Measurements from ENCODE around the gene ATP8B4. TPM values are rescaled to one million over a fixed set of nuclear protein-coding genes. Genes with fewer than 3 reads are reported as not detected.

The ATP8B4 gene
- total RNA-seq, 2 donors from 2014 or later = 8.3 to 55.7 TPM

DNA sequence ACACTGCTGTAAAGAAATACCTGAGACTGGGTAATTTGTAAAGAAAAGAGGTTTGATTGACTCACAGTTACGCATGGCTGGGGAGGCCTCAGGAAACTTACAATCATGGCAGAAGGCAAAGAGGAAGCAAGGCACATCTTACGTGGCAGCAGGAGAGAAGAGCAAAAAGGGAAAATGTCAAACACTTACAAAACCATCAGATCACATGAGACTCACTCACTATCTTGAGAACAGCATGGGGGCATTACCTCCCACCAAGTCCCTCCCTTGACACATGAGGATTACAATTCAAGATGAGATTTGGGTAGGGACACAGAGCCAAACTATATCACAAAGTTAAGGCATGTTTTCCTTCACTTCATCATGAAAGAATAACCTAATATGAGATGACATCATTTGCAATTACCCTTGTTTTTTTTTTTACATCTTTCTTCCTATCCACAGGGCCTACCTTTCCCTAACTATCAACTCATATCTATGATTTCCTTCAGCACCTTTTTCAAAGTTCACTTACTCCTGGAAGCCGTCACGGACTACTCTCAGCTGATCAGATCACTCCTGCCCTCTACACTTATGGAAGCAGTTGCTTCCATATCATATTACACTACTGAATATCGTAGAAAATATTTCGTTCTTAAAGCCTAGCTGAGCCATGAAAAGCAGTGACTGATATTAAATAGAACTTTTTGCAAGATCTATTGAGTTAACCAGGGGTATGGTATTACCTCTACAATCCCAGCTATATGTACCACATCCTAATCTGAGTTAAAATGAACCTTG is 25.5 kb upstream of the ATP8B4 start:
- 65% methylated on average over 6 of the region's 6 CpGs for WGBS
- intact Hi-C loops (cut with DNase I) = loop anchor here (5.0 to 10.0 kb wide), 4 partner anchors 730 to 1282 kb away; no protein-coding TSS in a partner anchor
- no peaks in the 10 kb centered on the region for H3K27me3 ChIP-seq (replicated peaks; ENCODE audit: insufficient read depth)
- TF ChIP-seq POLR2AphosphoS5 (IDR thresholded peaks at IDR 0.05) (no peak), POLR2A (IDR thresholded peaks at IDR 0.05) (no peak)
- TF ChIP-seq, protein P1, sequence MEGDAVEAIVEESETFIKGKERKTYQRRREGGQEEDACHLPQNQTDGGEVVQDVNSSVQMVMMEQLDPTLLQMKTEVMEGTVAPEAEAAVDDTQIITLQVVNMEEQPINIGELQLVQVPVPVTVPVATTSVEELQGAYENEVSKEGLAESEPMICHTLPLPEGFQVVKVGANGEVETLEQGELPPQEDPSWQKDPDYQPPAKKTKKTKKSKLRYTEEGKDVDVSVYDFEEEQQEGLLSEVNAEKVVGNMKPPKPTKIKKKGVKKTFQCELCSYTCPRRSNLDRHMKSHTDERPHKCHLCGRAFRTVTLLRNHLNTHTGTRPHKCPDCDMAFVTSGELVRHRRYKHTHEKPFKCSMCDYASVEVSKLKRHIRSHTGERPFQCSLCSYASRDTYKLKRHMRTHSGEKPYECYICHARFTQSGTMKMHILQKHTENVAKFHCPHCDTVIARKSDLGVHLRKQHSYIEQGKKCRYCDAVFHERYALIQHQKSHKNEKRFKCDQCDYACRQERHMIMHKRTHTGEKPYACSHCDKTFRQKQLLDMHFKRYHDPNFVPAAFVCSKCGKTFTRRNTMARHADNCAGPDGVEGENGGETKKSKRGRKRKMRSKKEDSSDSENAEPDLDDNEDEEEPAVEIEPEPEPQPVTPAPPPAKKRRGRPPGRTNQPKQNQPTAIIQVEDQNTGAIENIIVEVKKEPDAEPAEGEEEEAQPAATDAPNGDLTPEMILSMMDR (IDR thresholded peaks at IDR 0.05) = no peak
- no peaks in the 10 kb centered on the region for H3K4me1 ChIP-seq (replicated peaks)
- no peaks in the 10 kb centered on the region for H3K9me3 ChIP-seq
- no peak overlapping the region for H3K27ac ChIP-seq
- no peaks in the 10 kb centered on the region for H3K36me3 ChIP-seq
- H3K4me3 ChIP-seq = no peak overlapping the region
- DNase-seq (ENCODE audit: low spot score) = no peak

DNA sequence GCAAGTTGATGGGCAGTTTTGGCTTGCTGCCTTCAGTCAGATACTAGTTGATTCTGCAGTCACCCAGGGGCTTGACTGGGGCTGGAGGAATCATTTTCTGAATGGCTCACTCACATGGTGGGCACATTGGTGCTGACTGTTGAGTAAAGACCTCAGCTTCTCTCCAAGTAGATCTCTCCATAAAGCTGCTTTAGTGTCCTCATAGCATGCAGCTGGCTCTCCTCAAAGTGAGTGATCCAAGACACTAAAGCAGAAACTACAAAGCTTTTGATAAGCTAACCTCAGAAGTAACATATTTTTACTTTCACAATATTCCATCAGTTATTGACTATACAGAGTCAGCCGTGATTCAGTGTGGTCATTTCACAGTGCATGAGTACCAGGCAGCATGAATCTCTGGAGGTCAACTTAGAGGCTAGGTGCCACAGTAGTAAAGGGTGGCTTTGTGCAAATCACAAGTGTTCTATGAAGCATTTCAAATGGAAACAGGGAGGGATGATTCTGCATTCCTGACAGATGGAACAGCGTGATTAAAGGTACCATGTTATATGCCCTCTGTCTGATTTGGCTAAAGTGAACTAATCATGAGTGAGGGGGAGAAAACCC is 24.3 kb upstream of the ATP8B4 start:
- H3K27ac ChIP-seq = no peak overlapping the region
- no peak overlapping the region for H3K4me3 ChIP-seq
- no peaks in the 10 kb centered on the region for H3K4me1 ChIP-seq (replicated peaks)
- intact Hi-C loops (cut with DNase I) = loop anchor here (10.0 kb wide), 2 partner anchors 729 to 999 kb away; no protein-coding TSS in a partner anchor
- no peak for DNase-seq (ENCODE audit: low spot score)
- H3K9me3 ChIP-seq = no peaks in the 10 kb centered on the region
- H3K27me3 ChIP-seq (replicated peaks; ENCODE audit: insufficient read depth) = no peaks in the 10 kb centered on the region
- no peaks in the 10 kb centered on the region for H3K36me3 ChIP-seq
- 94% methylated on average over 2 of the region's 2 CpGs for WGBS
- no peak for TF ChIP-seq POLR2A (IDR thresholded peaks at IDR 0.05)
- TF ChIP-seq, protein P1 (IDR thresholded peaks at IDR 0.05) = no peak
- TF ChIP-seq POLR2AphosphoS5 (IDR thresholded peaks at IDR 0.05) = no peak

GRCh38 chr15:50141856-50142255 is 22.8 kb upstream of the ATP8B4 start:
- TF ChIP-seq, protein P1 (IDR thresholded peaks at IDR 0.05) = no peak
- no peak for TF ChIP-seq POLR2A (IDR thresholded peaks at IDR 0.05)
- no peak for TF ChIP-seq POLR2AphosphoS5 (IDR thresholded peaks at IDR 0.05)
- intact Hi-C loops (cut with DNase I) = loop anchor here (10.0 kb wide), 2 partner anchors 727 to 997 kb away; no protein-coding TSS in a partner anchor
- Histone ChIP-seq H3K27ac (no peak overlapping the region), H3K9me3 (no peaks in the 10 kb centered on the region), H3K4me1 (replicated peaks) (no peaks in the 10 kb centered on the region), H3K27me3 (replicated peaks; ENCODE audit: insufficient read depth) (no peaks in the 10 kb centered on the region), H3K4me3 (no peak overlapping the region), H3K36me3 (no peaks in the 10 kb centered on the region)
- DNase-seq (ENCODE audit: low spot score) = no peak
- WGBS = 87% methylated on average over 5 of the region's 5 CpGs

GRCh38 chr15:50140983-50141382 is 21.9 kb upstream of the ATP8B4 start:
- Histone ChIP-seq H3K36me3 (no peaks in the 10 kb centered on the region), H3K4me1 (replicated peaks) (no peaks in the 10 kb centered on the region), H3K4me3 (no peak overlapping the region), H3K27me3 (replicated peaks; ENCODE audit: insufficient read depth) (no peaks in the 10 kb centered on the region), H3K27ac (no peak overlapping the region), H3K9me3 (no peaks in the 10 kb centered on the region)
- intact Hi-C loops (cut with DNase I) = loop anchor here (10.0 kb wide), 2 partner anchors 726 to 996 kb away; no protein-coding TSS in a partner anchor
- 88% methylated on average over 3 of the region's 3 CpGs for WGBS
- no peak for DNase-seq (ENCODE audit: low spot score)
- TF ChIP-seq, protein P1 (IDR thresholded peaks at IDR 0.05) = no peak
- no peak for TF ChIP-seq POLR2A (IDR thresholded peaks at IDR 0.05)
- no peak for TF ChIP-seq POLR2AphosphoS5 (IDR thresholded peaks at IDR 0.05)

All from prostate gland (tissue), 2 donors.